Measurements from ENCODE around the gene GGT1. TPM values are rescaled to one million over a fixed set of nuclear protein-coding genes. Genes with fewer than 3 reads are reported as not detected.

GGT1 gene
- total and polyA plus RNA-seq, 2 experiments from 2014 or later = 6.6 to 7.4 TPM

- Mint-ChIP-seq H3K4me3 (no peak overlapping the region), H3K36me3 (ENCODE audit: low read depth) (no peaks in the 10 kb centered on the region), H3K9me3 (no peaks in the 10 kb centered on the region), H3K27ac (0 out of 2 replicates have a peak overlapping the region, but pooled peaks have one; percentile 48), H3K27me3 (ENCODE audit: insufficient read depth, low read depth, poor library complexity) (peaks cover 1% of the 10 kb centered on the region), H3K4me1 (no peaks in the 10 kb centered on the region; the same call in 2 of the 3 replicates)
- Histone ChIP-seq H3K79me2 (replicated peaks; ENCODE audit: insufficient read depth) (no peaks in the 10 kb centered on the region), H3K36me3 (ENCODE audit: insufficient read depth) (no peaks in the 10 kb centered on the region), H3K9me2 (ENCODE audit: insufficient read depth) (no peaks in the 10 kb centered on the region), H3F3A (replicated peaks; ENCODE audit: low read depth) (0 out of 2 replicates have a peak, but pooled peaks cover 5% of the 10 kb centered on the region), H3K4me2 (no peak overlapping the region), H4K20me1 (replicated peaks; ENCODE audit: insufficient read depth) (0 out of 2 replicates have a peak, but pooled peaks cover 5% of the 10 kb centered on the region), H3K4me1 (ENCODE audit: insufficient read depth) (no peaks in the 10 kb centered on the region), H3K4me3 (no peak overlapping the region), H3K27ac (ENCODE audit: low read depth) (no peak overlapping the region), H2AFZ (no peak overlapping the region), H3K27me3 (ENCODE audit: insufficient read depth) (no peaks in the 10 kb centered on the region)
- peak; percentile 28 for DNase-seq (ENCODE audit: low spot score)
- TF ChIP-seq, protein P1, sequence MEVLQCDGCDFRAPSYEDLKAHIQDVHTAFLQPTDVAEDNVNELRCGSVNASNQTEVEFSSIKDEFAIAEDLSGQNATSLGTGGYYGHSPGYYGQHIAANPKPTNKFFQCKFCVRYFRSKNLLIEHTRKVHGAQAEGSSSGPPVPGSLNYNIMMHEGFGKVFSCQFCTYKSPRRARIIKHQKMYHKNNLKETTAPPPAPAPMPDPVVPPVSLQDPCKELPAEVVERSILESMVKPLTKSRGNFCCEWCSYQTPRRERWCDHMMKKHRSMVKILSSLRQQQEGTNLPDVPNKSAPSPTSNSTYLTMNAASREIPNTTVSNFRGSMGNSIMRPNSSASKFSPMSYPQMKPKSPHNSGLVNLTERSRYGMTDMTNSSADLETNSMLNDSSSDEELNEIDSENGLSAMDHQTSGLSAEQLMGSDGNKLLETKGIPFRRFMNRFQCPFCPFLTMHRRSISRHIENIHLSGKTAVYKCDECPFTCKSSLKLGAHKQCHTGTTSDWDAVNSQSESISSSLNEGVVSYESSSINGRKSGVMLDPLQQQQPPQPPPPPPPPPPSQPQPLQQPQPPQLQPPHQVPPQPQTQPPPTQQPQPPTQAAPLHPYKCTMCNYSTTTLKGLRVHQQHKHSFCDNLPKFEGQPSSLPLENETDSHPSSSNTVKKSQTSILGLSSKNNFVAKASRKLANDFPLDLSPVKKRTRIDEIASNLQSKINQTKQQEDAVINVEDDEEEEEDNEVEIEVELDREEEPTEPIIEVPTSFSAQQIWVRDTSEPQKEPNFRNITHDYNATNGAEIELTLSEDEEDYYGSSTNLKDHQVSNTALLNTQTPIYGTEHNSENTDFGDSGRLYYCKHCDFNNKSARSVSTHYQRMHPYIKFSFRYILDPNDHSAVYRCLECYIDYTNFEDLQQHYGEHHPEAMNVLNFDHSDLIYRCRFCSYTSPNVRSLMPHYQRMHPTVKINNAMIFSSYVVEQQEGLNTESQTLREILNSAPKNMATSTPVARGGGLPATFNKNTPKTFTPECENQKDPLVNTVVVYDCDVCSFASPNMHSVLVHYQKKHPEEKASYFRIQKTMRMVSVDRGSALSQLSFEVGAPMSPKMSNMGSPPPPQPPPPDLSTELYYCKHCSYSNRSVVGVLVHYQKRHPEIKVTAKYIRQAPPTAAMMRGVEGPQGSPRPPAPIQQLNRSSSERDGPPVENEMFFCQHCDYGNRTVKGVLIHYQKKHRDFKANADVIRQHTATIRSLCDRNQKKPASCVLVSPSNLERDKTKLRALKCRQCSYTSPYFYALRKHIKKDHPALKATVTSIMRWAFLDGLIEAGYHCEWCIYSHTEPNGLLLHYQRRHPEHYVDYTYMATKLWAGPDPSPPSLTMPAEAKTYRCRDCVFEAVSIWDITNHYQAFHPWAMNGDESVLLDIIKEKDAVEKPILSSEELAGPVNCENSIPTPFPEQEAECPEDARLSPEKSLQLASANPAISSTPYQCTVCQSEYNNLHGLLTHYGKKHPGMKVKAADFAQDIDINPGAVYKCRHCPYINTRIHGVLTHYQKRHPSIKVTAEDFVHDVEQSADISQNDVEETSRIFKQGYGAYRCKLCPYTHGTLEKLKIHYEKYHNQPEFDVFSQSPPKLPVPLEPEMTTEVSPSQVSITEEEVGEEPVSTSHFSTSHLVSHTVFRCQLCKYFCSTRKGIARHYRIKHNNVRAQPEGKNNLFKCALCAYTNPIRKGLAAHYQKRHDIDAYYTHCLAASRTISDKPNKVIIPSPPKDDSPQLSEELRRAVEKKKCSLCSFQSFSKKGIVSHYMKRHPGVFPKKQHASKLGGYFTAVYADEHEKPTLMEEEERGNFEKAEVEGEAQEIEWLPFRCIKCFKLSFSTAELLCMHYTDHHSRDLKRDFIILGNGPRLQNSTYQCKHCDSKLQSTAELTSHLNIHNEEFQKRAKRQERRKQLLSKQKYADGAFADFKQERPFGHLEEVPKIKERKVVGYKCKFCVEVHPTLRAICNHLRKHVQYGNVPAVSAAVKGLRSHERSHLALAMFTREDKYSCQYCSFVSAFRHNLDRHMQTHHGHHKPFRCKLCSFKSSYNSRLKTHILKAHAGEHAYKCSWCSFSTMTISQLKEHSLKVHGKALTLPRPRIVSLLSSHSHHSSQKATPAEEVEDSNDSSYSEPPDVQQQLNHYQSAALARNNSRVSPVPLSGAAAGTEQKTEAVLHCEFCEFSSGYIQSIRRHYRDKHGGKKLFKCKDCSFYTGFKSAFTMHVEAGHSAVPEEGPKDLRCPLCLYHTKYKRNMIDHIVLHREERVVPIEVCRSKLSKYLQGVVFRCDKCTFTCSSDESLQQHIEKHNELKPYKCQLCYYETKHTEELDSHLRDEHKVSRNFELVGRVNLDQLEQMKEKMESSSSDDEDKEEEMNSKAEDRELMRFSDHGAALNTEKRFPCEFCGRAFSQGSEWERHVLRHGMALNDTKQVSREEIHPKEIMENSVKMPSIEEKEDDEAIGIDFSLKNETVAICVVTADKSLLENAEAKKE (CRISPR knock-in tag; IDR thresholded peaks at IDR 0.05) = no peak
- TF ChIP-seq, protein P2, sequence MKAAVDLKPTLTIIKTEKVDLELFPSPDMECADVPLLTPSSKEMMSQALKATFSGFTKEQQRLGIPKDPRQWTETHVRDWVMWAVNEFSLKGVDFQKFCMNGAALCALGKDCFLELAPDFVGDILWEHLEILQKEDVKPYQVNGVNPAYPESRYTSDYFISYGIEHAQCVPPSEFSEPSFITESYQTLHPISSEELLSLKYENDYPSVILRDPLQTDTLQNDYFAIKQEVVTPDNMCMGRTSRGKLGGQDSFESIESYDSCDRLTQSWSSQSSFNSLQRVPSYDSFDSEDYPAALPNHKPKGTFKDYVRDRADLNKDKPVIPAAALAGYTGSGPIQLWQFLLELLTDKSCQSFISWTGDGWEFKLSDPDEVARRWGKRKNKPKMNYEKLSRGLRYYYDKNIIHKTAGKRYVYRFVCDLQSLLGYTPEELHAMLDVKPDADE (IDR thresholded peaks at IDR 0.05) = no peak
- TF ChIP-seq EZH2 (IDR thresholded peaks at IDR 0.05; ENCODE audit: low read depth, unreplicated experiment) = no peak
- TF ChIP-seq EZH2phosphoT487 (IDR thresholded peaks at IDR 0.05; ENCODE audit: unreplicated experiment) = no peak
- no peak for TF ChIP-seq STAT1 (IDR thresholded peaks at IDR 0.05; ENCODE audit: unreplicated experiment)
- TF ChIP-seq, protein P3, sequence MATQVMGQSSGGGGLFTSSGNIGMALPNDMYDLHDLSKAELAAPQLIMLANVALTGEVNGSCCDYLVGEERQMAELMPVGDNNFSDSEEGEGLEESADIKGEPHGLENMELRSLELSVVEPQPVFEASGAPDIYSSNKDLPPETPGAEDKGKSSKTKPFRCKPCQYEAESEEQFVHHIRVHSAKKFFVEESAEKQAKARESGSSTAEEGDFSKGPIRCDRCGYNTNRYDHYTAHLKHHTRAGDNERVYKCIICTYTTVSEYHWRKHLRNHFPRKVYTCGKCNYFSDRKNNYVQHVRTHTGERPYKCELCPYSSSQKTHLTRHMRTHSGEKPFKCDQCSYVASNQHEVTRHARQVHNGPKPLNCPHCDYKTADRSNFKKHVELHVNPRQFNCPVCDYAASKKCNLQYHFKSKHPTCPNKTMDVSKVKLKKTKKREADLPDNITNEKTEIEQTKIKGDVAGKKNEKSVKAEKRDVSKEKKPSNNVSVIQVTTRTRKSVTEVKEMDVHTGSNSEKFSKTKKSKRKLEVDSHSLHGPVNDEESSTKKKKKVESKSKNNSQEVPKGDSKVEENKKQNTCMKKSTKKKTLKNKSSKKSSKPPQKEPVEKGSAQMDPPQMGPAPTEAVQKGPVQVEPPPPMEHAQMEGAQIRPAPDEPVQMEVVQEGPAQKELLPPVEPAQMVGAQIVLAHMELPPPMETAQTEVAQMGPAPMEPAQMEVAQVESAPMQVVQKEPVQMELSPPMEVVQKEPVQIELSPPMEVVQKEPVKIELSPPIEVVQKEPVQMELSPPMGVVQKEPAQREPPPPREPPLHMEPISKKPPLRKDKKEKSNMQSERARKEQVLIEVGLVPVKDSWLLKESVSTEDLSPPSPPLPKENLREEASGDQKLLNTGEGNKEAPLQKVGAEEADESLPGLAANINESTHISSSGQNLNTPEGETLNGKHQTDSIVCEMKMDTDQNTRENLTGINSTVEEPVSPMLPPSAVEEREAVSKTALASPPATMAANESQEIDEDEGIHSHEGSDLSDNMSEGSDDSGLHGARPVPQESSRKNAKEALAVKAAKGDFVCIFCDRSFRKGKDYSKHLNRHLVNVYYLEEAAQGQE (IDR thresholded peaks at IDR 0.05; ENCODE audit: unreplicated experiment) = no peak
- no peak for TF ChIP-seq POLR2AphosphoS5 (IDR thresholded peaks at IDR 0.05; ENCODE audit: low read depth)
- peak; percentile 42 for ATAC-seq
Measured at GRCh38 chr22:24584166-24584790, 18.7 kb upstream of the GGT1 start.
